Measurements from ENCODE around the gene SLC2A8.
A peak's percentile ranks its signal among the peaks of the same experiment; 100 is the strongest.

SLC2A8 gene

DNA sequence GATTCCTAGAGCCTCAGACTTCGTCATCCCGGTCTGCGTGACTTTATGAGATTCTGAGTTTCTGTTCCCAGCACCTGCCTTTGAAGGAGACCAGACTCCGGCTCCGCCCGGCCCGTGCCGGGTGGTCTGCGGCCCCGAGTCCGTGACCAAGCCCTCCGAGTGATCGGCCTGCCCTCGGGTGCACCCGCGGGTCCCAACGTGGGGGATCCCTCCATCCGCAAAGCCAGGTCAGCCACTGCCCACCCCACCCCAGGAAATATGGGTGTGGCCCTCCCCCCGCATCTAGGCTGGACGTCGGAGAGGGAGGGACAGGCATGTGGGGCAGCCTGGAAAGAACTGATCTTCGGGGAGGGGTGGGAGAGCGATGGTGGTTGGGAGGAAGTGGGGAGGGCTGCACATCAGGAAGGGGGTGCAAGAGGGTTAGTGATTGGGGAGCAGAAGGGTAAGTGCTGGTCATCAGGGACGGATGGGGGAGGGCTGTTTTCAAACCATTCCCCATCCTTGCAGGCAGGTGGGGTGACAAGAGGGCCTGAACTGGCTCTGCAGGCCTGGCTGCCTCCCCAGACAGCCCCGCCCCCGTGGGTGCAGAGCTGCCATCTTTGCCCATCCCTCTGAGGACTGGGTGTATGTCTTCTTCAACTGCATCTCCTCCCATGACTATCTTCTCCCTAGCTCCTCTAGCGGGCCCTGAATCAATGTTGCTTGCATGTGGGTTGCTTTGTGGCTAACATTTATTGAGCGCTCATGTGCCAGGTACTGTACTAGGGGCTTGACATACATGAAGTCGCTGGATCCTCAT lies 55.1 kb downstream of the SLC2A8 start:
- H3K4me3 ChIP-seq (ENCODE audit: low read depth, low read length): peak overlapping the region; percentile 98
- TF ChIP-seq, protein P1, sequence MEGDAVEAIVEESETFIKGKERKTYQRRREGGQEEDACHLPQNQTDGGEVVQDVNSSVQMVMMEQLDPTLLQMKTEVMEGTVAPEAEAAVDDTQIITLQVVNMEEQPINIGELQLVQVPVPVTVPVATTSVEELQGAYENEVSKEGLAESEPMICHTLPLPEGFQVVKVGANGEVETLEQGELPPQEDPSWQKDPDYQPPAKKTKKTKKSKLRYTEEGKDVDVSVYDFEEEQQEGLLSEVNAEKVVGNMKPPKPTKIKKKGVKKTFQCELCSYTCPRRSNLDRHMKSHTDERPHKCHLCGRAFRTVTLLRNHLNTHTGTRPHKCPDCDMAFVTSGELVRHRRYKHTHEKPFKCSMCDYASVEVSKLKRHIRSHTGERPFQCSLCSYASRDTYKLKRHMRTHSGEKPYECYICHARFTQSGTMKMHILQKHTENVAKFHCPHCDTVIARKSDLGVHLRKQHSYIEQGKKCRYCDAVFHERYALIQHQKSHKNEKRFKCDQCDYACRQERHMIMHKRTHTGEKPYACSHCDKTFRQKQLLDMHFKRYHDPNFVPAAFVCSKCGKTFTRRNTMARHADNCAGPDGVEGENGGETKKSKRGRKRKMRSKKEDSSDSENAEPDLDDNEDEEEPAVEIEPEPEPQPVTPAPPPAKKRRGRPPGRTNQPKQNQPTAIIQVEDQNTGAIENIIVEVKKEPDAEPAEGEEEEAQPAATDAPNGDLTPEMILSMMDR (IDR thresholded peaks at IDR 0.05; ENCODE audit: insufficient read depth, low read length, missing control alignments): no peak
- DNase-seq (ENCODE audit: low read depth, low spot score): no peak
- ChIA-PET POLR2A (interaction anchor here (0.5 to 2.0 kb wide), 22 partner anchors 9 to 334 kb away, joined by 3 to 19 read pairs (median 4); partner anchors contain the start of genes CDK9, SLC2A8 and ZNF79), CTCF (interaction anchor here (0.6 to 1.4 kb wide), 4 partner anchors 9 to 135 kb away, joined by 3 read pairs; no protein-coding TSS in a partner anchor)

DNA sequence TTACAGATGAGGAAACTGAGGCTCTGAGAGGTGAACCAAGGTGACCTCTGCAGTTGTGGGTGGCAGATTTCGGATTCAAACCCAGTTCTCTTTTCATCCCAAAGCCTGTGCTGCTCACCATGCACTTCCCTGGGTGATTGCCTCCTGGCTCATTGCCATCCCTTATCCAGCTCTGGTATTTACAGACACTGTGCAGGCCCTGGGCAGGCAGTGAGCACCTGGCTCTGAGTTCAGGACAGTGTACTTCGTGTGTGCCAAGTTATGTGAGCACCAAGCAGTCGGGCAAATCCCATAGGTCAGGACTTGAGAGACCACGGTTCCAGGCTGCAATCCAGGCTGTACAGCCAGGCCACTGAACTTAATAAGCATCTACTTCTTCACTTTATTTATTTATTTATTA lies 55.7 kb downstream of the SLC2A8 start:
- CTCF ChIA-PET: interaction anchor here (0.8 to 1.4 kb wide), 4 partner anchors 10 to 134 kb away, joined by 3 read pairs; no protein-coding TSS in a partner anchor
- no peak for DNase-seq (ENCODE audit: low read depth, low spot score)
- POLR2A ChIA-PET: interaction anchor here (0.7 to 2.0 kb wide), 2 partner anchors 10 to 29 kb away, joined by 3 to 19 read pairs; partner anchors contain the start of gene ZNF79
- TF ChIP-seq, protein P1 (IDR thresholded peaks at IDR 0.05; ENCODE audit: insufficient read depth, low read length, missing control alignments): no peak
- peak overlapping the region; percentile 98 for H3K4me3 ChIP-seq (ENCODE audit: low read depth, low read length)

DNA sequence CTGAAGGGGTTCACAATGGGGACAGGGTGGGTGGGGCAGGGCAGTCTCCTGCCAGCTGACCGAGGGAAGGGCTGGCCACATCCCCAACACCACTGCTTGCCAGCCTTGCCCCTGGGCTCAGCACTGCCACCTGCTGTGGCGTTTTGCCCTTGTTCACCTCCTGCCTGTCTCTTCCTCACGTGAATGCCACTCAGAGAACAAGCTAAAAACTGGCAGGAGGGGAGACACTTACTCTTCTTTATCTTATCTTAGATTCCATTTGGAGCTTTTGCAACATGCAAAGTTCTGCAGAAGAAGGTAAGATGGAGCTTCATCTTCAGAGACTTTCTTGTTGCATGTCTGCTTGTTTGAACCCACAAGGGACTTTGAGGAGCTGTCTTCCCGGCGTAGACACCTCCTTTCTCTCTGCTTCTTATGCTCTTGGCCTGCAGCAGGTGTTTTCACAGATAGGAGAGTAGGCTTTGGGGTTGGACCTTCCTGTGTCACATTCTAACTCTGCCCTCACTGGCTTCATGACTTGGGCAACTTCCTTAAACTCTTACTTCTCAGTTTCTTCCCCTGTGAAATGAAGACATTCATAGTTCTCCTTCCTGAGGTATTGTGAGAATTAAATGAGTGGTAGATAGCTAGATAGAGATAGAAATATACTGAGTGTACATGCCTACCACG lies 58.5 kb downstream of the SLC2A8 start:
- no peak overlapping the region for H3K4me3 ChIP-seq (ENCODE audit: low read depth, low read length)
- no peak for DNase-seq (ENCODE audit: low read depth, low spot score)
- TF ChIP-seq, protein P1 (IDR thresholded peaks at IDR 0.05; ENCODE audit: insufficient read depth, low read length, missing control alignments): peak; percentile 12
- CTCF ChIA-PET: interaction anchor here (0.6 to 2.0 kb wide), 8 partner anchors 9 to 516 kb away, joined by 3 to 5 read pairs (median 4); no protein-coding TSS in a partner anchor
- POLR2A ChIA-PET: interaction anchor here (0.7 kb wide), 1 partner anchor 15 kb away, joined by 3 read pairs; no protein-coding TSS in a partner anchor

DNA sequence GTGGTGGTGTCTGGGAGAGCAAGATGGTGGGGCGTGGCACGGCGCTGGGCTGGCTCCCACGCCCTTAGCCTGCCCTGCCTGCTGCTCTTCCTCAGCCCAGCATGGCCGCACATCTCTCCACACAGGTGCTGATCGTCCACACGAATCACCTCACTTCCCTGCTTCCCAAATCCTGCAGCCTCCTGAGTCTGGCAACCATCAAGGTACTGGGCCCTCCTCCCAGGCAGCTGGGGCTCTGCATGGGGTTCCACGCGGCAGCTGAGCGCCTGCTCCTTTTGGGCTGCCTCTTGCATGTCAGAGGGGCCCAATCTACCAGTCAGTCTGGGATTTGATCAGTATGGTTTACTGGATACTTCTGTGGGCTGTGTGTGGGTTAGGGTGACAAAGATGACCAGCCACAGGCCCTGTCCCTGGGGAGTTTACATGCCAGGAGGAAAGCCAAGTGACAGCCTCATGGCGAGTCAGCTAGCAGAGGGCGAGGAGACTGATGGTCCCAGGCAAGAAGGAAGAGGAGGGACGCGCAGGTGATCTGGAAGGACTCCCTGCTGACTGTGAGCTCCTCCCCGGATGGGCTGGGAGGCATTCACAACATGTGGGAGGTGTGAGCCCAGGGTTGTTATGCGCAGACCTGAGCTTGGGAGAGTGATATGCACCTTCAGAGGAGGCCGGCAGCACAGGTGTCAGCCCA lies 60.4 kb downstream of the SLC2A8 start:
- ChIA-PET CTCF (no interaction called here), POLR2A (no interaction called here)
- no peak for DNase-seq (ENCODE audit: low read depth, low spot score)
- no peak overlapping the region for H3K4me3 ChIP-seq (ENCODE audit: low read depth, low read length)
- TF ChIP-seq, protein P1 (IDR thresholded peaks at IDR 0.05; ENCODE audit: insufficient read depth, low read length, missing control alignments): no peak
